GM20000 (cell line): Measurements from ENCODE around the gene NUFIP1.
"Not testable (repeated sequence)": the region's sequence is repeated elsewhere in the genome, so short reads cannot be mapped to it uniquely, and the experiment has no call there.

Experiments used
- DNase-seq: peaks from one replicate; pipeline ENCODE4 v3.0.0; 2012; ENCODE audit warnings: low spot score
- TF ChIP-seq, protein P1 (sequence below): IDR thresholded peaks from 2 replicates; pipeline ENCODE4 v1.5.1; 2012; ENCODE audit warnings: mild to moderate bottlenecking, control low read depth; ENCODE audit errors: extremely low read depth, missing control alignments

The NUFIP1 gene

DNA sequence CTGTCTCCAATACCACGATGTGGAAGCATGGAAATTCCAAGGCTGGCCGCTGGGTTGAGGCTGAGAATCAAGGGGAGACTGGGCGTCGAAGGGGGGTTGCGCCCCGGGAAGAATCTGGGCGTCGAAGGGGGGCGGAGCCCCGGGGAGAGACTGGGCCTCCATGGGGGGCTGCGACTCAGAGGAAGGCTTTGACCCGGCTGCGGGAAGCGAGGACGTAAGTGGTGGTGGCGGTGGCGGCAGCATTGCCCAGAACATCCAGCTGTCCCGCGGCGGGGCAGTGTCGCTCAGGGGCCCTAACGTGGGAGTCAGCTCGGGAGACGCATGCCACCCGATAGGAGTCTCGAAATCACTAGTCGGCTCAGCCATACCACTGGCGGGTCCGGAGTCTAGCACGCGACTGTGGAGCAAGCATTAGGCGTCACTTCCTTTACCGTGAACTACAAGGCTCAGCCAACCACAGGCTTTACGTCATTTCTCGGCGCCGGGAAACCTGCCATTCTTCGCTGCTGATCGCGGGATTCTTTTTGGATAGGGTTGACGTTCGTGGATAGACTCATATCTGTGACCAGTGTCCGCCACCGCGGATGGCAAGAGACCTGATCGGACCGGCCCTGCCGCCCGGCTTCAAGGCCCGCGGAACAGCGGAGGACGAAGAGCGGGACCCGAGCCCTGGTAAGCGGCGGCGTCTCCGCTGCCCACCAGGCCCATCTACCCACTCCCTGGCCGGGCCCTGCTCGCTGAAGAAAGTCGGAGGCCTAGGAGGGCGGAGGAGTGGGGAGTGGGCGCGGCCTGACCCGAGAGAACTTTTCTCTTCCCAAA, at the start of gene NUFIP1, which contains the start of gene GPALPP1:
NUFIP1 (minus strand) TSS at position 401 of the 819 bp plus-strand sequence; CDS start at position 366, 35 bp downstream.
GPALPP1 (plus strand) TSS at position 468 of the 819 bp plus-strand sequence; CDS start at position 585, 117 bp downstream.
- peak; percentile 92 for DNase-seq

DNA sequence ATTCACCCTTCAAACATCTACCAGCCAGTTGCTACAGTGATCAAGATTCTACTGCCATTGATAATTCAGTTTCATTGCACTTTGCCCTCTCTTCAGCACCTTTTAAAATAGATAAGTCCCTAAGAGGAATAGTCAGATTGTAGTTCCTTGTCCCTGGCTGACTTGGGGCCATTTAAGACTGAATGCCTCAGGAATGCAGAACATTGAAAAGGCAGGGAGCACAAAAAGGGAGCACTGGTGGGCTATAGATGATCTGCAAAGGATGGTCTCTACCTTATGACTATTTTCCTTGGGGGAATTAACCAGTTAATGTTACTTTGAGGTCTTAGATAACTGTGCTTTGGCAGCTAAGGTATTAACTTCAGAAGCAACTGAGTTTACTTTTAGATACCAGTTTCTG, 46.9 kb upstream of the NUFIP1 start:
- TF ChIP-seq, protein P1, sequence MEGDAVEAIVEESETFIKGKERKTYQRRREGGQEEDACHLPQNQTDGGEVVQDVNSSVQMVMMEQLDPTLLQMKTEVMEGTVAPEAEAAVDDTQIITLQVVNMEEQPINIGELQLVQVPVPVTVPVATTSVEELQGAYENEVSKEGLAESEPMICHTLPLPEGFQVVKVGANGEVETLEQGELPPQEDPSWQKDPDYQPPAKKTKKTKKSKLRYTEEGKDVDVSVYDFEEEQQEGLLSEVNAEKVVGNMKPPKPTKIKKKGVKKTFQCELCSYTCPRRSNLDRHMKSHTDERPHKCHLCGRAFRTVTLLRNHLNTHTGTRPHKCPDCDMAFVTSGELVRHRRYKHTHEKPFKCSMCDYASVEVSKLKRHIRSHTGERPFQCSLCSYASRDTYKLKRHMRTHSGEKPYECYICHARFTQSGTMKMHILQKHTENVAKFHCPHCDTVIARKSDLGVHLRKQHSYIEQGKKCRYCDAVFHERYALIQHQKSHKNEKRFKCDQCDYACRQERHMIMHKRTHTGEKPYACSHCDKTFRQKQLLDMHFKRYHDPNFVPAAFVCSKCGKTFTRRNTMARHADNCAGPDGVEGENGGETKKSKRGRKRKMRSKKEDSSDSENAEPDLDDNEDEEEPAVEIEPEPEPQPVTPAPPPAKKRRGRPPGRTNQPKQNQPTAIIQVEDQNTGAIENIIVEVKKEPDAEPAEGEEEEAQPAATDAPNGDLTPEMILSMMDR = no peak
- no peak for DNase-seq

More for the DNA sequence above, at the start of gene NUFIP1, which contains the start of gene GPALPP1:
- TF ChIP-seq, protein P1 = no peak

DNA sequence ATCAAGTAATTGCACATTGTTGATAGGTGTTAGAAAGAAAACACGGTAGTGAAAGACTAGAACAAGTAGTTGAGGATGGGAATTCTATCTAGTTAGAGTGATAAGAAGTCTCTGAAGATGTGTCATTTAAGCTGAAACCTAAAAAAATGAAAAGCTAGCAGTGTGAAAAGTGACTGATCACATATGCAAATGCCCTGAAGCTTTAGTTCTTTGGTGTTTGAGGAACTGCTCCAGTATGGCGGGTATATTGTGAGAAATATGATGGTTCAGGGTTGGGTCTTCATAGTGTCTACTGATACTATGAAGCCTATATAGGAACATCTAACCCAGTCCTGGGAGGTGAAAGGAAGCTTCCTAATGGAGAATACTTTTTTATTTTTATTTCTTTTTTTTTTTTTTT, 45.1 kb upstream of the NUFIP1 start:
- DNase-seq = no peak
- TF ChIP-seq, protein P1 = no peak

DNA sequence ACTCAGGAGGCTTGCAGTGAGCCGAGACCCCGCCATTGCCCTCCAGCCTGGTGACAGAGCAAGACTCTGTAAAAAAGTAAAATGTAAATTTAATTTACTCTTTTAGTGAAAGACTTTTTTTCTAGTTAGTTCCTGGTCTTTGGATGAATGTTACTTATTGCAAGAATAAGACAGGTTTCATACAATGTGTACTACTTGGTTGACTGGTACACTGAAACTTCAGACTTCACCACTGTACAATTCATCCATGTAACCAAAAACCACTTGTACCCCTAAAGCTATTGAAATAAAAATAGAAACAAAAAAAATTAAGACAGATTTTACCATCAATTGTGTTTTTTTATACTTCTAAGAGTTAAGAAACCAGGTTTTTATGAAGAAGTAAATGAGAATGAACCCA, 35.6 kb upstream of the NUFIP1 start:
- TF ChIP-seq, protein P1 = no peak
- DNase-seq = no peak

DNA sequence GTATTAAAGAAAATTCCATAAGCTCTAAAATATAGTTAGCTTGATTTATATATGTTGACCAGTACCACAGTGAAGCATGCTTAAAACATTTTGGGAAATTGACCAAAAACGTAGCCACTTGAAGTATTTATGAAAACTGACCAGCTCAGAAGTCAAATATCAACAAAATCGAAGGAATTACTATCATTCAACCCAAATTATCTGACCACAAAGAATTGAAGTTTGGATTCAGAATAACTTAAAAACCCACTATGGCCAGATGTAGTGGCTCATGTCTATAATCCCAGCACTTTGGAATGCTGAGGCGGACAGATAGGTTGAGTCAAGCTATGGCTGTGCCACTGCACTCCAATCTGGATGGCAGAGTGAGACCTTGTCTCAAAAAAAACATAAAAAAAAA, 32.0 kb upstream of the NUFIP1 start:
- TF ChIP-seq, protein P1 = no peak
- no peak for DNase-seq

DNA sequence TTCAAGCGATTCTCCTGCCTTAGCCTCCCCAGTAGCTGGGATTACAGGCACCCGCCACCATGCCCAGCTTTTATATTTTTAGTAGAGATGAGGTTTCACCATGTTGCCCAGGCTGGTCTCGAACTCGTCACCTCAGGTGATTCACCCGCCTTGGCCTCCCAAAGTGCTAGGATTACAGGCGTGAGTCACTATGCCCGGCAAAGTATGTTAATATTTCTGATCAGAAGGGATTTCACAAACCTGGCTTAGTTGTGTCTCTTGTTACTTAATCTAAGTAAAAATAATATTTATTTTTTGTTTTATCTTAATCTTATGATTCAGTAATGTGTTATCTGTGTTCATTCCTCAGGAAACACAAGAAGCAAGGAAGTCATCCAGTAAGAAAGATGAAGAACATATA, 30.7 kb upstream of the NUFIP1 start:
- not testable (repeated sequence) for DNase-seq

DNA sequence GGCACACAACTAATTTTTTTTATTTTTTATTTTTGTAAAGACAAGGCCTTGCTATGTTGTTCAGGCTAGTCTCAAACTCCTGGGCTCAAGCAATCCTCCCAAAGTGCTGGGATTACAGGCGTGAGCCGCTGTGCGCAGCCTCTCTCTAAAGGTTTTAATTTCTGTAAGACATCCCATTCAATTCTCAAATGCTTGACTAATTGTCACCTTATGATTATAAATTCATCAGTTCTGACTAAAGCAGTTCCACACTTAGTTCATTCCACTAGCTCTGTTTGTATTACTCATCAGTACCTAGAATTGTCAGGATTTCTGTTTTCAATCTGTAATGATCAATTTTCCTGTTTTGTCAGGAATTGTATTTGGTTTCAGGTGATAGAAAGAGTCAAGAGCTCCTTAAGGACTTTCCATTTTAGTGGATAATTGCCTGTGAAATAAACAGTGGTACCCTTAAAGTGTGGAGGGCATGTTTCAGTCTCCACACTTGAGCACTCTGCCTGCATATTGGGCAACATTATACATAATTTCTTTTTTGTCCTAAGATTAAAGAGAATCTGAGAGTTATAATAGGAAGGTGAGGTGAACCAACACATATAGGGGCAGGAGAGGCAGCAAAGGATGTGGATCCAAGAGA, 27.6 kb upstream of the NUFIP1 start:
- DNase-seq = no peak
- TF ChIP-seq, protein P1 = no peak
